ENCODE data around the gene RASAL2. TPM values are rescaled to one million over a fixed set of nuclear protein-coding genes. Genes with fewer than 3 reads are reported as not detected.
"Not testable (repeated sequence)": the region's sequence is repeated elsewhere in the genome, so short reads cannot be mapped to it uniquely, and the experiment has no call there.

The RASAL2 gene
- total and polyA plus RNA-seq, 2 of the 13 experiments (the other 11 are each of a cell fraction or from before 2014, with no cell fraction given) = 5.4 to 5.9 TPM

DNA sequence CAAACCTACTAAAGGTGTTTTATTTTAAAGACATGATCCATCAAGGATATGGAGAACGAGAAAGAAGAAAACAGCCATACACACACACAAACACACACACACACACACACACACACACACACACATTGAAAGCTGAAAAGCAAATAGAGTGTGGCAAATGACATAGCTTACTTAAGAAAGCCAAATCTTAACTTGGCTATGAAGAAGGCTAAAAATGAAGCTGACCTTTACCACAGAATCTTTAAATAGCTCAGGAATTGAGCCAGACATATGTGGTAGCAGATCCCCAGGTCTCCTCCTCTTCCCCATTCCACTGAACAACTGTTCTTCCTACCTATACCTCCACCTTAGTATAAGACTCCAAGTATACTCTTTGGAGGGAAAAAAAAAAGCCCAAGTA lies 217.3 kb downstream of the RASAL2 start (continued):
- TF ChIP-seq, protein P1, sequence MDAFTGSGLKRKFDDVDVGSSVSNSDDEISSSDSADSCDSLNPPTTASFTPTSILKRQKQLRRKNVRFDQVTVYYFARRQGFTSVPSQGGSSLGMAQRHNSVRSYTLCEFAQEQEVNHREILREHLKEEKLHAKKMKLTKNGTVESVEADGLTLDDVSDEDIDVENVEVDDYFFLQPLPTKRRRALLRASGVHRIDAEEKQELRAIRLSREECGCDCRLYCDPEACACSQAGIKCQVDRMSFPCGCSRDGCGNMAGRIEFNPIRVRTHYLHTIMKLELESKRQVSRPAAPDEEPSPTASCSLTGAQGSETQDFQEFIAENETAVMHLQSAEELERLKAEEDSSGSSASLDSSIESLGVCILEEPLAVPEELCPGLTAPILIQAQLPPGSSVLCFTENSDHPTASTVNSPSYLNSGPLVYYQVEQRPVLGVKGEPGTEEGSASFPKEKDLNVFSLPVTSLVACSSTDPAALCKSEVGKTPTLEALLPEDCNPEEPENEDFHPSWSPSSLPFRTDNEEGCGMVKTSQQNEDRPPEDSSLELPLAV (CRISPR knock-in tag; conservative IDR thresholded peaks at IDR 0.05; ENCODE audit: low read depth) = no peak
- TF ChIP-seq, protein P2, sequence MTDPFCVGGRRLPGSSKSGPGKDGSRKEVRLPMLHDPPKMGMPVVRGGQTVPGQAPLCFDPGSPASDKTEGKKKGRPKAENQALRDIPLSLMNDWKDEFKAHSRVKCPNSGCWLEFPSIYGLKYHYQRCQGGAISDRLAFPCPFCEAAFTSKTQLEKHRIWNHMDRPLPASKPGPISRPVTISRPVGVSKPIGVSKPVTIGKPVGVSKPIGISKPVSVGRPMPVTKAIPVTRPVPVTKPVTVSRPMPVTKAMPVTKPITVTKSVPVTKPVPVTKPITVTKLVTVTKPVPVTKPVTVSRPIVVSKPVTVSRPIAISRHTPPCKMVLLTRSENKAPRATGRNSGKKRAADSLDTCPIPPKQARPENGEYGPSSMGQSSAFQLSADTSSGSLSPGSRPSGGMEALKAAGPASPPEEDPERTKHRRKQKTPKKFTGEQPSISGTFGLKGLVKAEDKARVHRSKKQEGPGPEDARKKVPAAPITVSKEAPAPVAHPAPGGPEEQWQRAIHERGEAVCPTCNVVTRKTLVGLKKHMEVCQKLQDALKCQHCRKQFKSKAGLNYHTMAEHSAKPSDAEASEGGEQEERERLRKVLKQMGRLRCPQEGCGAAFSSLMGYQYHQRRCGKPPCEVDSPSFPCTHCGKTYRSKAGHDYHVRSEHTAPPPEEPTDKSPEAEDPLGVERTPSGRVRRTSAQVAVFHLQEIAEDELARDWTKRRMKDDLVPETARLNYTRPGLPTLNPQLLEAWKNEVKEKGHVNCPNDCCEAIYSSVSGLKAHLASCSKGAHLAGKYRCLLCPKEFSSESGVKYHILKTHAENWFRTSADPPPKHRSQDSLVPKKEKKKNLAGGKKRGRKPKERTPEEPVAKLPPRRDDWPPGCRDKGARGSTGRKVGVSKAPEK (CRISPR knock-in tag; IDR thresholded peaks at IDR 0.05; ENCODE audit: borderline replicate concordance) = no peak

DNA sequence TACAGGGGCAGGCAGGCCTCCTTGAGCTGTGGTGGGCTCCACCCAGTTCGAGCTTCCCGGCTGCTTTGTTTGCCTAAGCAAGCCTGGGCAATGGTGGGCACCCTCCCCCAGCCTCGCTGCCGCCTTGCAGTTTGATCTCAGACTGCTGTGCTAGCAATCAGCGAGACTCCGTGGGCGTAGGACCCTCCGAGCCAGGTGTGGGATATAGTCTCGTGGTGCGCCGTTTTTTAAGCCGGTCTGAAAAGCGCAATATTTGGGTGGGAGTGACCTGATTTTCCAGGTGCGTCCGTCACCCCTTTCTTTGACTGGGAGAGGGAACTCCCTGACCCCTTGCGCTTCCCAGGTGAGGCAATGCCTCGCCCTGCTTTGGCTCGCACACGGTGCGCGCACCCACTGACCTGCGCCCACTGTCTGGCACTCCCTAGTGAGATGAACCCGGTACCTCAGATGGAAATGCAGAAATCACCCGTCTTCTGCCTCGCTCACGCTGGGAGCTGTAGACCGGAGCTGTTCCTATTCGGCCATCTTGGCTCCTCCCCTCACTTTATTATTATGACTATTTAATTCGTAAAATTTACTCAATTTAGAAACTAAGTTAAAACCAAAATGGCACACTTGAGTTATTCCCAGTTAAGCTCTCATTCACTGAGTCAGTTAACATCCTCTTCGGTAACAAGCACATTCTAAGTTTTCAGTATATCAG lies 226.5 kb downstream of the RASAL2 start:
- H3K4me2 ChIP-seq (ENCODE audit: low read depth, low read length); BruUV-seq (replicated peaks); CTCF ChIA-PET (ENCODE audit: low intra/inter-chr PET ratio, low total read pairs): not testable (repeated sequence)

More for the DNA sequence above, 226.5 kb downstream of the RASAL2 start:
- in situ Hi-C loops (cut with HindIII; ENCODE audit: extremely low pct_ligation_motif_present, low pct_unique_long_range_greater_than_20kb) = loop anchor here (25.0 kb wide), 1 partner anchor 417 kb away; the partner anchor contains the start of gene RALGPS2
- H3K4me1 ChIP-seq (ENCODE audit: insufficient read depth, low read length); intact Hi-C loops (cut with micrococcal nuclease; ENCODE audit: unreplicated experiment); H3K27me3 ChIP-seq (ENCODE audit: control insufficient read depth in 1 of 2, insufficient read depth in 2 of 2, low read length in 2 of 2); H4K20me1 ChIP-seq (ENCODE audit: insufficient read depth, low read length); H3K27ac ChIP-seq (ENCODE audit: extremely low read length, insufficient read depth, low read length); H3K4me3 ChIP-seq (replicated peaks in 1 of 3; ENCODE audit: insufficient read depth in 1 of 3, low read depth in 2 of 3, low read length in 3 of 3); H3K9me3 ChIP-seq (ENCODE audit: low read length); H3K9ac ChIP-seq (ENCODE audit: insufficient read depth, low read depth, low read length); POLR2A ChIA-PET; ATAC-seq; DNase-seq (ENCODE audit: low spot score); H2AFZ ChIP-seq (ENCODE audit: low read length); H3K36me3 ChIP-seq (replicated peaks in 1 of 2; ENCODE audit: control insufficient read depth in 1 of 2, insufficient read depth in 2 of 2, low read length in 2 of 2); FAIRE-seq; H3K79me2 ChIP-seq (ENCODE audit: insufficient read depth, low read length): not testable (repeated sequence)
- WGBS (ENCODE audit: low lambda C conversion rate) = 96% methylated on average over 26 of the region's 30 CpGs

All from HepG2 (cell line).